Mesothelial cell of epicardium (in vitro differentiated cells): ENCODE data around the gene TBC1D22A. TPM values are rescaled to one million over a fixed set of nuclear protein-coding genes. Genes with fewer than 3 reads are reported as not detected.

ENCODE experiments used
- DNase-seq, 2 experiments: peaks; one replicate each; pipeline ENCODE4 v3.0.0; 2021; ENCODE audit warnings: low spot score in 2 of 2; ENCODE audit not compliant: unreplicated experiment in 2 of 2
- H3K27ac Mint-ChIP-seq: 2 replicates; pipeline ENCODE4 v1.8.0; 2021; ENCODE audit warnings: mixed read lengths
- H3K27me3 Mint-ChIP-seq: 2 replicates; pipeline ENCODE4 v1.8.0; 2021; ENCODE audit warnings: low read depth, mixed read lengths
- H3K36me3 Mint-ChIP-seq: 2 replicates; pipeline ENCODE4 v1.8.0; 2021; ENCODE audit warnings: mixed read lengths
- H3K4me1 Mint-ChIP-seq: 2 replicates; pipeline ENCODE4 v1.8.0; 2021; ENCODE audit warnings: mixed read lengths
- H3K4me3 Mint-ChIP-seq: 2 replicates; pipeline ENCODE4 v1.8.0; 2021; ENCODE audit warnings: mild to moderate bottlenecking, moderate library complexity, mixed read lengths
- H3K9me3 Mint-ChIP-seq: 2 replicates; pipeline ENCODE4 v1.8.0; 2021; ENCODE audit warnings: mixed read lengths
- CTCF ChIP-seq: fragments of 200-600 bp; sonication (generic); IDR thresholded peaks from one replicate; pipeline ENCODE4 v1.5.0; 2021; ENCODE audit warnings: antibody characterized with exemption; ENCODE audit not compliant: unreplicated experiment
- total RNA-seq: library from RNA; stranded (reverse); gene quantifications from 3 replicates; pipeline ENCODE4 v1.2.1, GENCODE V29; 2021

TBC1D22A gene
- total RNA-seq, 1 donor from 2014 or later: 26.6 TPM

- Mint-ChIP-seq H3K36me3 (peaks cover 13% of the 10 kb centered on the region), H3K27ac (no peak overlapping the region), H3K27me3 (no peaks in the 10 kb centered on the region), H3K9me3 (no peaks in the 10 kb centered on the region), H3K4me1 (peaks cover 11% of the 10 kb centered on the region), H3K4me3 (no peak overlapping the region)
- no peak for TF ChIP-seq CTCF
- no peak for DNase-seq
Observed at GRCh38 chr22:47056776-47057470, 294.5 kb downstream of the TBC1D22A start.

DNA sequence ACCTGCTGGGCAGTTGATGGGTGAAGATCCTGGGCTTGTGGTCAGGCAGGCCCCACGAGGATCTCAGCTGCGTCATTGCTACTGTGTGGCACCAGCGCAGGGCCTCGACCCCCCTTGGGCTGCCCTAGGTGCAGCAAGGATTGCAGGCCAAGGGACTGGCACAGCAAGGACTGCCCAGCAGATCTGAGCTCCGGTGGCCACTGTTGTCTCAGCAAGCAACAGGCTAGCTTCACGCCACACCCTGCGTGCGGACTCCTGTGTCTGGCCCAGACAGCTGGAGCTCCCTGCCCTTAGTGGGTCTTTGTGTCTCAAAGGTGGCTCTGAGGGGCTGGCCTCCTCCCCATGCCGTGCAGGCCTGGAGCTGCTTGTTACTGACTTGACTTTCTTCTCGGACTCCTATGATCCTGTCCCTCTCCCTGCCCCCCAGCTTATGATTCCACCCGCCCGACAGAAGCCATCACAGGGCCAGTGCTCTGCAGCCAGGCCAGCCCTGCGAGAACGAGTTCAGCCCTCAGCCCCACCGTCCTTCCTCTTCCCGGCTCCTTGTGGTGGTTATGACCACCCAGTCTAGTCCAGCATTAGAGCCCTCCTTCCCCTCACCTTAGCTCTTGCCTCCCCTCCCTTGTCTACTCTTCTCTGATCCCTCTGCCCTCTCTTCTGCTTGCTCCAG is 295.6 kb downstream of the TBC1D22A start:
- no peak overlapping the region for H3K27ac Mint-ChIP-seq
- H3K36me3 Mint-ChIP-seq: peaks cover 13% of the 10 kb centered on the region
- no peak for DNase-seq
- no peaks in the 10 kb centered on the region for H3K27me3 Mint-ChIP-seq
- H3K9me3 Mint-ChIP-seq: no peaks in the 10 kb centered on the region
- TF ChIP-seq CTCF: no peak
- H3K4me1 Mint-ChIP-seq: peaks cover 10% of the 10 kb centered on the region
- H3K4me3 Mint-ChIP-seq: no peak overlapping the region

DNA sequence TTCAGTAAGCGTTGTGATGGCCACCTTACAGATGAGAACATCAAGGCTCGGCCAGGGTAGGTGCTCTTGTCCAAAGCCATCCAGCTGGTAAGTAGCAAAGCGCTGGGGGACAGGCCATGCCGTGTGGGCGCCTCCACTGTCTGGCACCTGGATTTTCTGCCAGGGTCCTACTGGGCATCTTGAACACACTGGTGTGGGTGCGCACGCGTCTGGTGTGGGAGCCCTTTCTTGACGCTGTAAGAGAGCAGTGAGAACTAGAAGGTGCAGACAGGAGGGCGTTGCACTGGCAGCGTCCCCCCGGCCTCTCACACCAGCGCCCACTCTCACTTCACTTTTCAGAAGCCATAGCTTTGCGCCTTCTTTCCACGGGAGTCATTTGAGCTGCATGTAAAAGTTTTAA is 296.6 kb downstream of the TBC1D22A start:
- TF ChIP-seq CTCF: no peak
- H3K4me1 Mint-ChIP-seq: no peaks in the 10 kb centered on the region
- H3K9me3 Mint-ChIP-seq: no peaks in the 10 kb centered on the region
- H3K27ac Mint-ChIP-seq: no peak overlapping the region
- H3K36me3 Mint-ChIP-seq: peaks cover 12% of the 10 kb centered on the region
- no peak for DNase-seq
- H3K4me3 Mint-ChIP-seq: no peak overlapping the region
- no peaks in the 10 kb centered on the region for H3K27me3 Mint-ChIP-seq

DNA sequence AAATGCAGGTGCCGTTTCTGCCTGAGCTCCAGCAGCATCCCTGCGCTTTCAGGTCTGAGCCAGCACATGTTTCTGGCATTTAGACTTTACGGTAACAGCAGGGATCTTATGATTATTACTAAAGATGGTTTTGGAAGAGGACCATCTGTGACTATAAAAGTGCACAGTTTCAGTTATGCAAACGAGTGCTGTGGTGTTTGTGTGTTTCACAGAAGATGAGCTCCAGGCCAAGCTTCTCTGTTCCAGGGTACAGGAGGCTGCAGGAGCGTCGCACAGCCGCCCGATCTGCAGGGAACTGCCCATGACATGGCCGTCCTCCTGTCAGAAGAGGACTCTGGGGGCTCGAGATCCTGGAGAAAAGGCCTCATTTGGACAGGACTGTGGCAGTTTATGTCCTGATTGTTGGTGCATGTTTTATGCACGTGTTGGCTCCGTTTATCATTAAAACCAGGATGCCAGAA is 297.3 kb downstream of the TBC1D22A start:
- no peaks in the 10 kb centered on the region for H3K9me3 Mint-ChIP-seq

DNA sequence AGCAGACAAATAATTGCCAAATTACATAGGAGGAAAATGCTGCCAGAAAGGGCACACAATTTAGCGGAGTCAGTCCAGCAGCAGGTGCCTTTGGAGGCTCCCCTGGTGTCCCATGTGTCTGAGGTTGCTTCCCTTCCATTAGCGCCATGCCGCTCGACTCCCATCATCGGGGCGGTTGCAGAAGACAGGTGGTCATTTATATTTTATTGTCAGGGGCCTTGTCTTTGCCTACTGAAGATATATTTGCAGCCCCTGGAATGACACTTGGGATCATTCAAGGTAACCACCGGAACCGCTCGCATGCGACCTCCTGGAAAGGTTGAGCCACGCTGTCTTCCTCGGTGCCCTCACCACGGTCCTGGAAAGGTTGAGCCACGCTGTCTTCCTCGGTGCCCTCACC is 298.3 kb downstream of the TBC1D22A start:
- TF ChIP-seq CTCF: no peak
- Mint-ChIP-seq H3K27ac (no peak overlapping the region), H3K4me1 (no peaks in the 10 kb centered on the region)

More for the DNA sequence above, 297.3 kb downstream of the TBC1D22A start:
- no peak for DNase-seq
- no peak overlapping the region for H3K27ac Mint-ChIP-seq
- H3K4me3 Mint-ChIP-seq: no peak overlapping the region
- no peaks in the 10 kb centered on the region for H3K27me3 Mint-ChIP-seq
- no peaks in the 10 kb centered on the region for H3K4me1 Mint-ChIP-seq
- H3K36me3 Mint-ChIP-seq: peaks cover 10% of the 10 kb centered on the region
- TF ChIP-seq CTCF: no peak

More for the DNA sequence above, 298.3 kb downstream of the TBC1D22A start:
- no peak overlapping the region for H3K4me3 Mint-ChIP-seq
- no peak for DNase-seq
- no peaks in the 10 kb centered on the region for H3K9me3 Mint-ChIP-seq
- peaks cover 10% of the 10 kb centered on the region for H3K36me3 Mint-ChIP-seq
- no peaks in the 10 kb centered on the region for H3K27me3 Mint-ChIP-seq
